DND-41 (cell line): ENCODE results near the gene RPS16.

Source experiments
- ATAC-seq: fragments of 200-7000 bp; cut with Tn5 transposase; 3 replicates; pipeline ENCODE4 v1.9.1; 2021; ENCODE audit warnings: low read depth; ENCODE audit not compliant: insufficient read depth
- DNase-seq: peaks from one replicate; pipeline ENCODE4 v3.0.0-alpha.2; 2020
- H2AFZ ChIP-seq: 2 replicates; pipeline ENCODE4 v1.6.0; 2012; ENCODE audit warnings: low read depth, low read length
- H3K27ac ChIP-seq: 2 replicates; pipeline ENCODE4 v1.5.1; 2012; ENCODE audit warnings: low read length, inconsistent platforms
- H3K27me3 ChIP-seq: fragments of 200-600 bp; sonication (generic); 2 replicates; pipeline ENCODE4 v1.6.0; 2012; ENCODE audit warnings: low read length, mild to moderate bottlenecking, inconsistent platforms; ENCODE audit not compliant: insufficient read depth, poor library complexity
- H3K36me3 ChIP-seq: 2 replicates; pipeline ENCODE4 v1.5.1; 2012; ENCODE audit warnings: low read length, inconsistent platforms; ENCODE audit not compliant: insufficient read depth
- H3K4me1 ChIP-seq: 2 replicates; pipeline ENCODE4 v1.5.1; 2012; ENCODE audit warnings: mild to moderate bottlenecking, low read length; ENCODE audit not compliant: insufficient read depth
- H3K4me2 ChIP-seq: 2 replicates; pipeline ENCODE4 v1.6.0; 2012; ENCODE audit warnings: mild to moderate bottlenecking, moderate library complexity, low read length, inconsistent platforms; ENCODE audit not compliant: insufficient read depth
- H3K4me3 ChIP-seq, 2 experiments: fragments of 200-600 bp in 1 of 2; shearing (Covaris generic) in 1 of 2; 2 replicates each; pipeline ENCODE4 v1.5.1; 2012 to 2016; ENCODE audit warnings: inconsistent platforms in 2 of 2, low read length in 2 of 2, mild to moderate bottlenecking in 2 of 2, low read depth in 1 of 2, moderate library complexity in 1 of 2
- H3K79me2 ChIP-seq: 2 replicates; pipeline ENCODE4 v1.6.0; 2012; ENCODE audit warnings: low read length, inconsistent platforms; ENCODE audit not compliant: insufficient read depth
- H3K9ac ChIP-seq: 2 replicates; pipeline ENCODE4 v1.6.0; 2012; ENCODE audit warnings: low read depth, mild to moderate bottlenecking, inconsistent platforms, low read length, moderate library complexity
- H3K9me3 ChIP-seq: 2 replicates; pipeline ENCODE4 v1.5.1; 2012; ENCODE audit warnings: low read length, moderate library complexity, mild to moderate bottlenecking, inconsistent platforms; ENCODE audit not compliant: insufficient read depth, severe bottlenecking
- H4K20me1 ChIP-seq: 2 replicates; pipeline ENCODE4 v1.6.0; 2012; ENCODE audit warnings: low read length; ENCODE audit not compliant: insufficient read depth
- EZH2 ChIP-seq: IDR thresholded peaks from 3 replicates; pipeline ENCODE4 v1.6.1; 2012; ENCODE audit warnings: borderline replicate concordance, low read depth, mild to moderate bottlenecking, moderate library complexity, low read length, inconsistent platforms; ENCODE audit not compliant: severe bottlenecking
- TF ChIP-seq, protein P1 (sequence below): IDR thresholded peaks from 2 replicates; pipeline ENCODE4 v1.5.1; 2012; ENCODE audit warnings: borderline replicate concordance, low read length, moderate library complexity, mild to moderate bottlenecking; ENCODE audit not compliant: poor library complexity, severe bottlenecking; ENCODE audit errors: extremely low read depth

RPS16 gene

DNA sequence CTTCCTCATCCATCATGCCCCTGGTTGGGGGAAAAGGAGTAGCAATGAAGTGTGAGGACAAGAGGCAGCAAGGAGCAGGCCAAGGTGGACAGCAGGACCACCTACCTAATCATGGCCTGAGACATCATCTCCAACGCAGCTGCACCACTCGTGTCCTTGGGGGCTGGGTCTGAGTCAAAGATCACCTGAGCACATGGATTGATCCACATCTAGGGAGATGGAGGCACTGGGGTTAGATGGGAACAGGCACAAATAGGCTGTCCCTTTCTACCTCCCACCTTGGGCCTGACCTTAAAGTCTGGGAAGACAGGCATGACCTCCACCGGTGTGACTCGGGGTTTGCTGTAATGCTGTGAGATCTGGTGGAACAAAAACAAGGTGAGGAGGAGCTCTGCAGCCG, 47.1 kb downstream of the RPS16 start:
- Histone ChIP-seq H2AFZ (no peak overlapping the region), H4K20me1 (peaks cover 19% of the 10 kb centered on the region), H3K9ac (no peak overlapping the region), H3K27me3 (no peaks in the 10 kb centered on the region), H3K4me2 (no peak overlapping the region), H3K4me1 (peaks cover 38% of the 10 kb centered on the region), H3K79me2 (peaks cover 40% of the 10 kb centered on the region), H3K36me3 (peaks cover 65% of the 10 kb centered on the region), H3K9me3 (no peaks in the 10 kb centered on the region), H3K27ac (no peak overlapping the region), H3K4me3 (no peak overlapping the region)
- DNase-seq (no peak), ATAC-seq (no peak)
- TF ChIP-seq EZH2: no peak
- TF ChIP-seq, protein P1, sequence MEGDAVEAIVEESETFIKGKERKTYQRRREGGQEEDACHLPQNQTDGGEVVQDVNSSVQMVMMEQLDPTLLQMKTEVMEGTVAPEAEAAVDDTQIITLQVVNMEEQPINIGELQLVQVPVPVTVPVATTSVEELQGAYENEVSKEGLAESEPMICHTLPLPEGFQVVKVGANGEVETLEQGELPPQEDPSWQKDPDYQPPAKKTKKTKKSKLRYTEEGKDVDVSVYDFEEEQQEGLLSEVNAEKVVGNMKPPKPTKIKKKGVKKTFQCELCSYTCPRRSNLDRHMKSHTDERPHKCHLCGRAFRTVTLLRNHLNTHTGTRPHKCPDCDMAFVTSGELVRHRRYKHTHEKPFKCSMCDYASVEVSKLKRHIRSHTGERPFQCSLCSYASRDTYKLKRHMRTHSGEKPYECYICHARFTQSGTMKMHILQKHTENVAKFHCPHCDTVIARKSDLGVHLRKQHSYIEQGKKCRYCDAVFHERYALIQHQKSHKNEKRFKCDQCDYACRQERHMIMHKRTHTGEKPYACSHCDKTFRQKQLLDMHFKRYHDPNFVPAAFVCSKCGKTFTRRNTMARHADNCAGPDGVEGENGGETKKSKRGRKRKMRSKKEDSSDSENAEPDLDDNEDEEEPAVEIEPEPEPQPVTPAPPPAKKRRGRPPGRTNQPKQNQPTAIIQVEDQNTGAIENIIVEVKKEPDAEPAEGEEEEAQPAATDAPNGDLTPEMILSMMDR: no peak

DNA sequence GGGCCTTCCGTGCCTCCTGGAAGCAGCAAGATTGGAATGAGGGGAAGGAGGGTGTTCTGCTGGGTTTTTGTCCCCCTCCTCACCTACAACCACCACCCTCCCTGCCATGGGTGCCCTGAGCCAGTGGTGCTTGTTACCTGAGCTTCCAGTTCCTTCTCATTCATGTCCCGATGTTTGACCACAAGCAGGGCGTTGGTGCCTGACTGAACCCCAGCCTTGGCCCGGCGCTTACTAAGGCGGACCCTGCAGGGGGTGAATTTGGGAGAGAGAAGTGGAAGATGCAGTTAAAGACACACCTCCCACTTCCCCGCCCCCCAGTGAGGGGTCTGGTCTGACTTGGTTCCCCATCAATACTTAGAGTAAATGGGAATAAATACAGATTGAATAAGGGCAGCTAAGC, 49.2 kb downstream of the RPS16 start:
- peaks cover 81% of the 10 kb centered on the region for H3K36me3 ChIP-seq

DNA sequence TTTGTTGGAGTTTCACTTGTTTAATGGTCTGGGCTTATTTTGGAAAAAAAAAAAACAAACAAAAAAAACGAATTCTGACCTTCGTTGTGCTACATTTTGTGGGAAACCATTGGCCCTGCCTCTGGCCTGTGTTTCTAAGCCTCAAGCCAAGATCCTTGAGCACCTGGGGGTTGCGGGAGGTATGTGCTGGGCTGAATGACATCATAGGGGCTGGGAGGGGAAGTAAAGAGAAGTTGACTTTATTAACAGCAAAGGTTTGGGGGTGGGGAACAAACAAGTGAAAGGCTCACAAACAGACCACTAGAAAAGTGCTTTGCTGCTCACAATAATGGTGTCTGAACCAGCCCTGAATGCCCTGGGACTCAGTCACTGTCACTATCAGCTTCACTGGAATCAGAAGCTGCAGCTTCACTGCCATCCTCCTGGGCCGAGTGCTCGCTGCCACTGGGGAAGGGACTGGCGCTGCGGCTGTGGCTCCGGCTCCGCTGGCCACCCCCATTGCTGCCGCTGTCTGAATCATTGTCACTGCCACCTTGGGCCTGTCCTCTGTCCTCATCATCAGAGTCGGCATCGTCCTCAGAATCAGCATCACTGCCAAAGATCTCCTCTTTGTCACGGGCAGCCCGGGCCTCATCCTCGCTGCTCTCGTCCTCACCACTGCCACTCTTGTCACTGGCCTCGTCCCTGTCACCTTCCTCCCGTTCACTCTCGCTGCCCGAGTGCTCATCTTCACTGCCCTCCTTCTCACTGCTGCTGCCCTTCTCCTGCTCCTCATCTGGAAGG, 49.9 kb downstream of the RPS16 start:
- peaks cover 18% of the 10 kb centered on the region for H4K20me1 ChIP-seq
- H3K9me3 ChIP-seq: no peaks in the 10 kb centered on the region
- no peak overlapping the region for H2AFZ ChIP-seq
- TF ChIP-seq, protein P1: no peak
- no peak for TF ChIP-seq EZH2
- no peak overlapping the region for H3K4me2 ChIP-seq
- ATAC-seq (no peak), DNase-seq (no peak)
- H3K27me3 ChIP-seq: no peaks in the 10 kb centered on the region
- H3K36me3 ChIP-seq: peaks cover 88% of the 10 kb centered on the region
- H3K4me3 ChIP-seq: no peak overlapping the region
- H3K27ac ChIP-seq: no peak overlapping the region
- H3K4me1 ChIP-seq: peaks cover 22% of the 10 kb centered on the region
- no peak overlapping the region for H3K9ac ChIP-seq
- H3K79me2 ChIP-seq: peaks cover 18% of the 10 kb centered on the region

More for the DNA sequence above, 49.2 kb downstream of the RPS16 start:
- Histone ChIP-seq H3K27ac (no peak overlapping the region), H3K4me1 (peaks cover 22% of the 10 kb centered on the region), H3K27me3 (no peaks in the 10 kb centered on the region), H4K20me1 (peaks cover 18% of the 10 kb centered on the region), H3K79me2 (peaks cover 21% of the 10 kb centered on the region), H3K9ac (no peak overlapping the region), H3K9me3 (no peaks in the 10 kb centered on the region), H2AFZ (no peak overlapping the region), H3K4me3 (no peak overlapping the region), H3K4me2 (no peak overlapping the region)
- DNase-seq (no peak), ATAC-seq (no peak)
- no peak for TF ChIP-seq EZH2
- TF ChIP-seq, protein P1: no peak
